HCT116 (cell line): Measurements from ENCODE around the gene GOT1.

Experiments used
- CEBPB ChIP-seq: IDR thresholded peaks from 2 replicates; pipeline ENCODE4 v1.6.1; 2012; ENCODE audit warnings: low read depth
- SP1 ChIP-seq: IDR thresholded peaks from 2 replicates; pipeline ENCODE4 v1.6.1; 2012; ENCODE audit warnings: low read depth
- TF ChIP-seq, protein P1 (sequence below), 3 experiments: fragments of 200-600 bp in 1 of 3; sonication (generic) in 1 of 3; IDR thresholded peaks in 2 of 3; conservative IDR thresholded peaks in 1 of 3; 2 replicates each; pipeline ENCODE4 v1.5.1; 2012 to 2017; ENCODE audit warnings: low read depth in 2 of 3, low read length in 2 of 3, antibody characterized with exemption in 1 of 3, borderline replicate concordance in 1 of 3, control low read depth in 1 of 3, mild to moderate bottlenecking in 1 of 3, mixed read lengths in 1 of 3, mixed run types in 1 of 3, moderate library complexity in 1 of 3; ENCODE audit not compliant: insufficient read depth in 1 of 3

GRCh38 chr10:99382176-99382575 is 48.2 kb downstream of the GOT1 start:
- TF ChIP-seq, protein P1, sequence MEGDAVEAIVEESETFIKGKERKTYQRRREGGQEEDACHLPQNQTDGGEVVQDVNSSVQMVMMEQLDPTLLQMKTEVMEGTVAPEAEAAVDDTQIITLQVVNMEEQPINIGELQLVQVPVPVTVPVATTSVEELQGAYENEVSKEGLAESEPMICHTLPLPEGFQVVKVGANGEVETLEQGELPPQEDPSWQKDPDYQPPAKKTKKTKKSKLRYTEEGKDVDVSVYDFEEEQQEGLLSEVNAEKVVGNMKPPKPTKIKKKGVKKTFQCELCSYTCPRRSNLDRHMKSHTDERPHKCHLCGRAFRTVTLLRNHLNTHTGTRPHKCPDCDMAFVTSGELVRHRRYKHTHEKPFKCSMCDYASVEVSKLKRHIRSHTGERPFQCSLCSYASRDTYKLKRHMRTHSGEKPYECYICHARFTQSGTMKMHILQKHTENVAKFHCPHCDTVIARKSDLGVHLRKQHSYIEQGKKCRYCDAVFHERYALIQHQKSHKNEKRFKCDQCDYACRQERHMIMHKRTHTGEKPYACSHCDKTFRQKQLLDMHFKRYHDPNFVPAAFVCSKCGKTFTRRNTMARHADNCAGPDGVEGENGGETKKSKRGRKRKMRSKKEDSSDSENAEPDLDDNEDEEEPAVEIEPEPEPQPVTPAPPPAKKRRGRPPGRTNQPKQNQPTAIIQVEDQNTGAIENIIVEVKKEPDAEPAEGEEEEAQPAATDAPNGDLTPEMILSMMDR (IDR thresholded peaks at IDR 0.05 in 2 of 3, conservative IDR thresholded peaks at IDR 0.05 in 1 of 3; ENCODE audit: borderline replicate concordance in 1 of 3, insufficient read depth in 1 of 3, low read depth in 2 of 3, low read length in 2 of 3) = no peak
- no peak for TF ChIP-seq CEBPB
- no peak for TF ChIP-seq SP1
